ENCODE results near the gene LARGE1.

DNA sequence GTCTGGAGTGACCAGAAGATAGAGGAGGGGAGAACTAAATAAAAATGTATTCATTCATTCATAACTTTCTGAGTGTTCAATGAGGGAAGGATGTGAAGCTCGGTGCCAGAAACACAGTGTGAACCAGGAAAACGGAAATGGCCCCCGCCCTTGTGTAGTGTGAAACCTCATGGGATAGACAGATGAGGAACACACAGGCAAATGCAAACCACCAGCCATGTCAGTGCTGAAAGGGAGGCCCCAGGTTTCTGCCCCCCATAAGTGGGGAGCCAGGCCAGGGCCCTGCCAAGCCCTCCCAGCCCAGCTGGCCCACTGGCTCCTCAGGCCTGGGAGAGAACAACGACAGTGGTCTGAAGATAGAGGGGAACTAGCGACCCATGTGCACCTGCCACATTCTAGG, 30.5 kb downstream of the LARGE1 start:
- TF ChIP-seq POLR2A (IDR thresholded peaks at IDR 0.05) (no peak), CTCF (IDR thresholded peaks at IDR 0.05) (no peak)
